Fibroblast of the conjunctiva (primary cell): ENCODE data around the gene ATF3.
"Not testable (repeated sequence)": the region's sequence is repeated elsewhere in the genome, so short reads cannot be mapped to it uniquely, and the experiment has no call there.

Experiments
- DNase-seq: peaks from one replicate; pipeline ENCODE4 v3.0.0-alpha.2; 2010; ENCODE audit warnings: low read depth

Gene ATF3

GRCh38 chr1:212651977-212652376 lies 43.4 kb downstream of the ATF3 start:
- no peak for DNase-seq

GRCh38 chr1:212652609-212653008 lies 44.0 kb downstream of the ATF3 start:
- no peak for DNase-seq

GRCh38 chr1:212655668-212656440 lies 47.3 kb downstream of the ATF3 start:
- DNase-seq, result no peak

GRCh38 chr1:212656730-212657129 lies 48.2 kb downstream of the ATF3 start:
- no peak for DNase-seq

- DNase-seq, result not testable (repeated sequence)
Observed at GRCh38 chr1:212658250-212658649, 49.7 kb downstream of the ATF3 start.

GRCh38 chr1:212664409-212665199 lies 56.0 kb downstream of the ATF3 start:
- no peak for DNase-seq

GRCh38 chr1:212665241-212666115 lies 56.9 kb downstream of the ATF3 start:
- peak; percentile 49 for DNase-seq

GRCh38 chr1:212666116-212666775 lies 57.7 kb downstream of the ATF3 start:
- DNase-seq, result no peak

GRCh38 chr1:212667223-212668139 lies 58.9 kb downstream of the ATF3 start:
- peak; percentile 93 for DNase-seq

- DNase-seq, result no peak
Observed at GRCh38 chr1:212668477-212668876, 59.9 kb downstream of the ATF3 start.

- no peak for DNase-seq
Observed at GRCh38 chr1:212669102-212669501, 60.5 kb downstream of the ATF3 start.

GRCh38 chr1:212669600-212669999 lies 61.0 kb downstream of the ATF3 start:
- no peak for DNase-seq

GRCh38 chr1:212670301-212670700 lies 61.7 kb downstream of the ATF3 start:
- DNase-seq, result no peak
